ENCODE data around the gene NME4. TPM values are rescaled to one million over a fixed set of nuclear protein-coding genes. Genes with fewer than 3 reads are reported as not detected.

The NME4 gene
- total RNA-seq, 2 donors from 2014 or later, result 274 to 350 TPM

DNA sequence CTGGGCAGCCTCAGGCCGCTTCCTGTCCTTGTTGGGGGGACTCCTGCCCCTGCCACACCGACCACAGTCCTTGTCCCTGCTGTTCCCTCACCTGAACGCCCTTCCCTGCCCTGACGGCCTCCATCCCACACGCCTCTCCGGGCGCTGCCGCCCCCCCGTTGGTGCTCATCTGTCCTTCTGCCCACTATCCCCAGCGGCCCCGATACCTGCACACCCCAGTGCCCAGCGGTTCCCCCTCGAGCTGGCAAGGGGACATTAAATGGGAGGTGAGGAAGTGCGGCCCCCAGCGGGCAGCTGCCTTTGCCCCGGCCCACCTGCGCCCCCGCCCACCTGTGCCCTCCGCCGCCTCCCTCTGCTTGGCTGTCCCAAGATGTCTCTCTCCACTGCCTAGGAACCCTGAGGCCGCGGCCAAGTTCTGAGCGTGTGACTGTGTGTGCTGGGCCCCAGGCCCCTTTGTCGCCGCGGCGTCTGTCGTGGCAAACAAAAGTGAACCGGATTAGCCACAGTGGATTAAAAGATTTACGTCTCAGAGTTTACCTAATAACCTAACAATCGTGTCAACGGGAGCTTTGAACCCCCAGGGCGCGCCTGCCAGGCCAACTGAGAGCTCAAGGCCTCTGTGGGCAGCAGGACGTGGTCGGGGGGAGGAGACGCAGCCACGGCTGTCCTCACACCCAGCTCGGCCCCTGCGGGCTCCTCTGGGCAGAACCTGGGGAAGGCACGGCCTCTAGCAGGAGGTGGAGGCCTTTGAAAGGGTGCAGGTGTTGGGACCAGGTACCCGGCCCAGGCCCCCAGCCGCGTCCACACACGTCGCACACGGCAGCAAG, 36.9 kb upstream of the NME4 start:
- Histone ChIP-seq H3K9ac (ENCODE audit: extremely low read depth, low read length, poor library complexity, severe bottlenecking) (no peak overlapping the region), H3K27me3 (ENCODE audit: control insufficient read depth, insufficient read depth, low read length, poor library complexity, severe bottlenecking) (no peaks in the 10 kb centered on the region), H3K27ac (ENCODE audit: low read depth, low read length) (no peak overlapping the region), H3K36me3 (ENCODE audit: control insufficient read depth, insufficient read depth, low read length) (no peaks in the 10 kb centered on the region), H3K4me3 (ENCODE audit: low read length) (no peak overlapping the region), H3K9me3 (ENCODE audit: control insufficient read depth, low read length) (no peaks in the 10 kb centered on the region), H3K4me1 (ENCODE audit: control insufficient read depth, insufficient read depth, low read length) (no peaks in the 10 kb centered on the region)
- H3K27ac Mint-ChIP-seq, result no peak overlapping the region
- TF ChIP-seq, protein P1, sequence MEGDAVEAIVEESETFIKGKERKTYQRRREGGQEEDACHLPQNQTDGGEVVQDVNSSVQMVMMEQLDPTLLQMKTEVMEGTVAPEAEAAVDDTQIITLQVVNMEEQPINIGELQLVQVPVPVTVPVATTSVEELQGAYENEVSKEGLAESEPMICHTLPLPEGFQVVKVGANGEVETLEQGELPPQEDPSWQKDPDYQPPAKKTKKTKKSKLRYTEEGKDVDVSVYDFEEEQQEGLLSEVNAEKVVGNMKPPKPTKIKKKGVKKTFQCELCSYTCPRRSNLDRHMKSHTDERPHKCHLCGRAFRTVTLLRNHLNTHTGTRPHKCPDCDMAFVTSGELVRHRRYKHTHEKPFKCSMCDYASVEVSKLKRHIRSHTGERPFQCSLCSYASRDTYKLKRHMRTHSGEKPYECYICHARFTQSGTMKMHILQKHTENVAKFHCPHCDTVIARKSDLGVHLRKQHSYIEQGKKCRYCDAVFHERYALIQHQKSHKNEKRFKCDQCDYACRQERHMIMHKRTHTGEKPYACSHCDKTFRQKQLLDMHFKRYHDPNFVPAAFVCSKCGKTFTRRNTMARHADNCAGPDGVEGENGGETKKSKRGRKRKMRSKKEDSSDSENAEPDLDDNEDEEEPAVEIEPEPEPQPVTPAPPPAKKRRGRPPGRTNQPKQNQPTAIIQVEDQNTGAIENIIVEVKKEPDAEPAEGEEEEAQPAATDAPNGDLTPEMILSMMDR (conservative IDR thresholded peaks at IDR 0.05), result no peak
- H3K4me3 Mint-ChIP-seq, result no peak overlapping the region
- no peaks in the 10 kb centered on the region for H3K4me1 Mint-ChIP-seq
- no peaks in the 10 kb centered on the region for H3K9me3 Mint-ChIP-seq
- 94 to 95% methylated on average over 37 to 47 of the region's 47 CpGs for WGBS, 2 experiments (ENCODE audit: insufficient coverage in 1 of 2, insufficient read length in 1 of 2)
- no peaks in the 10 kb centered on the region for H3K27me3 Mint-ChIP-seq (ENCODE audit: insufficient read depth)
- DNase-seq, result no peak
- no peaks in the 10 kb centered on the region for H3K36me3 Mint-ChIP-seq (ENCODE audit: low read depth)

GRCh38 chr16:360698-361336, 36.2 kb upstream of the NME4 start:
- DNase-seq, result no peak
- no peak overlapping the region for H3K4me3 Mint-ChIP-seq
- H3K36me3 Mint-ChIP-seq (ENCODE audit: low read depth), result no peaks in the 10 kb centered on the region
- H3K9me3 Mint-ChIP-seq, result no peaks in the 10 kb centered on the region
- no peaks in the 10 kb centered on the region for H3K4me1 Mint-ChIP-seq
- TF ChIP-seq, protein P1 (conservative IDR thresholded peaks at IDR 0.05), result no peak
- H3K27ac Mint-ChIP-seq, result no peak overlapping the region
- Histone ChIP-seq H3K9ac (ENCODE audit: extremely low read depth, low read length, poor library complexity, severe bottlenecking) (no peak overlapping the region), H3K27ac (ENCODE audit: low read depth, low read length) (no peak overlapping the region), H3K36me3 (ENCODE audit: control insufficient read depth, insufficient read depth, low read length) (no peaks in the 10 kb centered on the region), H3K9me3 (ENCODE audit: control insufficient read depth, low read length) (no peaks in the 10 kb centered on the region), H3K4me1 (ENCODE audit: control insufficient read depth, insufficient read depth, low read length) (no peaks in the 10 kb centered on the region), H3K27me3 (ENCODE audit: control insufficient read depth, insufficient read depth, low read length, poor library complexity, severe bottlenecking) (no peaks in the 10 kb centered on the region), H3K4me3 (ENCODE audit: low read length) (no peak overlapping the region)
- 93 to 97% methylated on average over 34 to 47 of the region's 47 CpGs for WGBS, 2 experiments (ENCODE audit: insufficient coverage in 1 of 2, insufficient read length in 1 of 2)
- no peaks in the 10 kb centered on the region for H3K27me3 Mint-ChIP-seq (ENCODE audit: insufficient read depth)

DNA sequence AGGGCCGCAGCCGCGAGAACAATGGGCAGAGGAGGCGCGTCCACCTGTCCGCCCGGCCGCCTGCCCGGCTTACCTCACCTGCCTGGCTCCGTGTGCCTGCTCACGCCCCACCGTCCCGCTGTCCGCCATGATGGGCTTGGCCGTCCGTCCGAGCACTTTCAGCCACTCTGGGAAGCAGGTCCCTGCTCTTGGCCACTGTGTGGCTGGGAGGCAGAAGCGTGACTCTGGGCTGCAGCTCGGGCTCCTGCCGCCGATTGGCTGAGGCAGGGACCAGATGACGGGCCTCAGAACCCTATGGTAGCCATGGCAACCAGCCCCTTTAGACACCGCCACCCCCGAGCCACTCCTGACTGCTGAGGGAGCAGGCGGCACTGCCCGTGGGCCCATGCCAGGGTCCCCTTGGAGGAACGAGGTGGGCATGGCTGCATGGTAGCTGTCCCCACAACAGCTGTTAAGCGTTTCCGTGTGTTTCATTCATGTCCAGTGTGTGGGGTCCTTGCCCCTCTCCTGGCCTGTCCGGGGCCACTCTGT, 35.6 kb upstream of the NME4 start:
- WGBS, 2 experiments (ENCODE audit: insufficient coverage in 1 of 2, insufficient read length in 1 of 2), result 89 to 91% methylated on average over 16 to 30 of the region's 30 CpGs
- Histone ChIP-seq H3K36me3 (ENCODE audit: control insufficient read depth, insufficient read depth, low read length) (peaks cover 5% of the 10 kb centered on the region), H3K4me3 (ENCODE audit: low read length) (no peak overlapping the region), H3K27me3 (ENCODE audit: control insufficient read depth, insufficient read depth, low read length, poor library complexity, severe bottlenecking) (no peaks in the 10 kb centered on the region), H3K9ac (ENCODE audit: extremely low read depth, low read length, poor library complexity, severe bottlenecking) (no peak overlapping the region), H3K9me3 (ENCODE audit: control insufficient read depth, low read length) (no peaks in the 10 kb centered on the region), H3K4me1 (ENCODE audit: control insufficient read depth, insufficient read depth, low read length) (no peaks in the 10 kb centered on the region), H3K27ac (ENCODE audit: low read depth, low read length) (no peak overlapping the region)
- no peak overlapping the region for H3K4me3 Mint-ChIP-seq
- peaks cover 1% of the 10 kb centered on the region for H3K36me3 Mint-ChIP-seq (ENCODE audit: low read depth)
- H3K27me3 Mint-ChIP-seq (ENCODE audit: insufficient read depth), result no peaks in the 10 kb centered on the region
- H3K9me3 Mint-ChIP-seq, result no peaks in the 10 kb centered on the region
- TF ChIP-seq, protein P1 (conservative IDR thresholded peaks at IDR 0.05), result no peak
- no peak overlapping the region for H3K27ac Mint-ChIP-seq
- no peaks in the 10 kb centered on the region for H3K4me1 Mint-ChIP-seq
- peak; percentile 60 for DNase-seq
